Heart left ventricle (tissue), 16 donors: Measurements from ENCODE around the gene ITGB3. TPM values are rescaled to one million over a fixed set of nuclear protein-coding genes. Genes with fewer than 3 reads are reported as not detected.
"Not testable (repeated sequence)": the region's sequence is repeated elsewhere in the genome, so short reads cannot be mapped to it uniquely, and the experiment has no call there.

Source experiments
- ATAC-seq, 4 donors: fragments of 200-7000 bp; cut with Tn5 transposase; one replicate each; pipeline ENCODE4 v1.9.1; 2020 to 2022; ENCODE audit warnings: moderate library complexity in 4 of 4, mild to moderate bottlenecking in 3 of 4, moderate number of reproducible peaks in 1 of 4
- DNase-seq, 5 donors: peaks; one replicate each; pipeline ENCODE4 v3.0.0-alpha.2; 2020
- H3K27ac ChIP-seq, 12 donors: fragments of 200-600 bp; sonication (generic) in 4 of 12; one replicate each; pipeline versions ENCODE4 v1.5.0 to v1.8.0; 2016 to 2022; ENCODE audit warnings: mild to moderate bottlenecking in 2 of 12
- H3K27me3 ChIP-seq, 9 donors: fragments of 200-600 bp; sonication (generic) in 2 of 9; one replicate each; pipeline versions ENCODE4 v1.5.1 to v1.8.0; 2016 to 2022; ENCODE audit warnings: mild to moderate bottlenecking in 3 of 9
- H3K36me3 ChIP-seq, 9 donors: fragments of 200-600 bp; sonication (generic) in 2 of 9; one replicate each; pipeline versions ENCODE4 v1.5.0 to v1.8.0; 2018 to 2022; ENCODE audit warnings: mild to moderate bottlenecking in 2 of 9
- H3K4me1 ChIP-seq, 12 donors: fragments of 200-600 bp; sonication (generic) in 4 of 12; one replicate each; pipeline versions ENCODE4 v1.5.0 to v1.8.0; 2016 to 2022; ENCODE audit warnings: mild to moderate bottlenecking in 3 of 12
- H3K4me3 ChIP-seq, 12 donors: fragments of 200-600 bp; sonication (generic) in 4 of 12; one replicate each; pipeline versions ENCODE4 v1.5.0 to v1.8.0; 2017 to 2022; ENCODE audit warnings: mild to moderate bottlenecking in 9 of 12, moderate library complexity in 4 of 12
- H3K9me3 ChIP-seq, 12 donors: fragments of 200-600 bp; sonication (generic) in 4 of 12; one replicate each; pipeline versions ENCODE4 v1.5.0 to v1.8.0; 2016 to 2022; ENCODE audit warnings: mild to moderate bottlenecking in 1 of 12
- CTCF ChIP-seq, 12 donors: fragments of 200-600 bp; sonication (generic) in 4 of 12; IDR thresholded peaks; one replicate each; pipeline versions ENCODE4 v1.5.0 to v1.8.0; 2018 to 2022; ENCODE audit warnings: antibody characterized with exemption in 12 of 12, mild to moderate bottlenecking in 5 of 12
- POLR2A ChIP-seq, 2 donors: fragments of 450-650 bp; IDR thresholded peaks; one replicate each; pipeline ENCODE4 v1.6.1; 2017; ENCODE audit warnings: antibody characterized with exemption in 2 of 2, mild to moderate bottlenecking in 2 of 2, moderate library complexity in 2 of 2
- WGBS, 4 donors: extraction: QIAGEN DNeasy Blood & Tissue Kit in 2 of 4; methylation state at CpG; one replicate each; pipeline versions ENCODE4 v1.1.5 to v1.1.7; 2013 to 2018; 5-methylcytosine and 5-hydroxymethylcytosine counted together
- intact Hi-C, 10 donors: fragments of 100-400 bp; cut with DNase I; formaldehyde crosslinking; loops; one replicate each; pipeline versions ENCODE4 v1.11.1 to v1.14.2; 2022
- polyA plus RNA-seq, 2 donors: library from polyadenylated mRNA; stranded (reverse); fragments of 200-250 nt; gene quantifications; one replicate each; pipeline ENCODE4 v1.2.3, GENCODE V29; 2013
- total RNA-seq, 9 donors: library from RNA; depleted of rRNA in 2 of 9; stranded (reverse); fragments of >200 nt in 2 of 9; fragmentation: NEBNext Ultra II Directional in 3 of 9; extraction: Animal tissue kit (Norgen Biotek cat#: 25700) in 3 of 9; gene quantifications; one replicate each; pipeline versions ENCODE4 v1.1.0 to v1.2.4, GENCODE V29; 2016 to 2023
- donor health status: ischemic (EF 13 %, LVEDD 7.1; RV severe dilation, severe dysfunction).
- donor health status: healthy with polysubstance abuse.
- donor health status: DM: no; HTN: yes; CAD: no.
- donor health status: DM: no; HTN: no; CAD: no.
- donor health status: ischemic (EF 25% LVEDD 6.9; RV normal size, moderate dysfunction).
- donor health status: ischemic (EF 25% LVEDD 5.7; RV mildly dilated, moderate dysfunction).
- donor health status: healthy.
- donor health status: DM: yes; HTN: yes; CAD: no.
- donor health status: ischemic (EF 35%, LVEDD 5.7; RV mildly dilated, moderate dysfunction).
- donor health status: nonischemic (EF 11% LVEDD 7.7; RV severe dilation, severe dysfunction).
- donor health status: DM: yes; HTN: yes; CAD: no.
- donor health status: PGD.
- donor health status: ischemic (EF 29% LVEDD 5.4; RV normal size, mild dysfunction).
- donor health status: nonischemic (EF 23%, LVEDD 6.1; RV moderate dilation, normal function).

The ITGB3 gene
- total and polyA plus RNA-seq, 11 donors, result 1.3 to 14.8 (median 4.8) TPM

DNA sequence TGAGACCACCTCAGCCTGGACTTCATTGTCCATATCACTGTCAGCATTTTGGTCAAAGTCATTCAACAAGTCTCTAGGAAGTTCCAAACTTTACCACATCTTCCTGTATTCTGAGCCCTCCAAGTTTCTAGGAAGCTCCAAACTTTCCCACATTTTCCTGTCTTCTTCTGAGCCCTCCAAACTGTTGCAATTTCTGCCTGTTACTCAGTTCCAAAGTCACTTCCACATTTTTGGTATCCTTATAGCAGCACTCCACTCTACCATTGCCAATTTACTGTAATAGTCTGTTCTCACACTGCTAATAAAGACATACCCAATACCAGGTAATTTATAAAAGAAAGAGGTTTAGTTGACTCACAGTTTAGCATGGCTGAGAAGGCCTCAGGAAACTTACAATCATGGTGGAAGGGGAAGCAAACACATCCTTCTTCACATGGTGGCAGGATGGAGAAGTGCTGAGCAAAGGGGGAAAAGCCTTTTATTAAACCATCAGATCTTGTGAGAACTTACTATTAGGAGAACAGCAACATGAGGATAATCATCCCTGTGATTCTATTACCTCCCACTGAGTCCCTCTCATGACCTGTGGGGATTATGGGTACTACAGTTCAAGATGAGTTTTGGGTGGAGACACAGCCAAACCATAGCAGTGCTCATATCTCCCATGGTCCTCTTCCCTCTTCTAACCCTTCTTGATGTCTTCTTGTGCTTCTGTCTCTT is 16.1 kb downstream of the ITGB3 start:
- H3K4me1 ChIP-seq, result peaks cover 0 to 31% (median 11%) of the 10 kb centered on the region in 12 donors
- peak in 1 of 12 donors; percentile 11 for TF ChIP-seq CTCF (IDR thresholded peaks at IDR 0.05)
- DNase-seq, H3K9me3 ChIP-seq, H3K27me3 ChIP-seq, ATAC-seq, H3K36me3 ChIP-seq, H3K4me3 ChIP-seq: not testable (repeated sequence)
- intact Hi-C loops, result loop anchor here in 1 of 10 donors (5.0 kb wide), 1 partner anchor 37 kb away; no protein-coding TSS in a partner anchor
- peak overlapping the region in 2 of 12 donors; percentile 22 to 48 for H3K27ac ChIP-seq

DNA sequence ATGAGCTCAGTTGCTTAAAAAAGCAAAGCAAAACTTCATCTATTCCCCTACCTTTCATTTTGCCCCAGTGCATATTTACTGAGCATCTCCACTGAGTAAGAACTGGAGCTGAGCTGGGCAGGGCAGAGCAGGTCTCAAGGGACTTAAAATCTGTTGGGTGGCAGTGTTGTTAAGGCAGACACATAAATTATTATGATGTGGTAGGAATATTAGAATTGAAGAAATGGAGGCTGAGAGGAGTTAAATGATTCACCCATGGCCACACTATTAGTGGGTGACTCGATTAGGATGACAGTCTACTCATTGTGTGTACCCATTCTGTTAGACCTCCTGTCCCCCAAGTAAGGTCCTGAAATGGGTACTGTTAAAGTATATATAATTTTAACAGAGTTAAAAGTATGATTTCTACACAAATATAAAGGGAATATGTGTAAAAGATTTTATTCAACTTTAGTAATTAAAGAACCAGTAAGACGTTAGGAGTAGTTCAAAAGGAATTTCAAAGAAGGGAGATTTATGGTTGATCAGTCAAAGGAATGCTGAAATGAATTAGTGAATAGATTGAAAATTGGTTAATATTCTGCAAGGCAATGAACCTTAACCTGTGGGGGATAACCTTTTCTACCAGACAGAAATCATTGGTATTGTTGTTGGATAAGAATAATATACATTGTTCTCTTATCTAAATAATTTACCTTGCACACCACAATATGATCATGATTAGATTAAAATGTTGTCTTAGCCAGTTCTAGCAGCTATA is 17.5 kb downstream of the ITGB3 start:
- 92 to 95% (median 94%) methylated on average over 2 of the region's 2 CpGs for WGBS, 4 donors
- no peak for ATAC-seq
- H3K36me3 ChIP-seq, result no peaks in the 10 kb centered on the region
- H3K9me3 ChIP-seq, result no peaks in the 10 kb centered on the region
- peak overlapping the region in 1 of 12 donors; percentile 48 for H3K27ac ChIP-seq
- intact Hi-C loops, result no loop called here
- DNase-seq, result no peak
- H3K4me1 ChIP-seq, result peaks cover 0 to 35% (median 21%) of the 10 kb centered on the region in 12 donors
- TF ChIP-seq CTCF (IDR thresholded peaks at IDR 0.05) (no peak), POLR2A (IDR thresholded peaks at IDR 0.05) (no peak)
- H3K4me3 ChIP-seq, result no peak overlapping the region
- H3K27me3 ChIP-seq, result no peaks in the 10 kb centered on the region

GRCh38 chr17:47272491-47272890 is 18.9 kb downstream of the ITGB3 start:
- Histone ChIP-seq H3K4me3 (no peak overlapping the region), H3K9me3 (no peaks in the 10 kb centered on the region), H3K27me3 (no peaks in the 10 kb centered on the region), H3K4me1 (peaks cover 0 to 38% (median 30%) of the 10 kb centered on the region in 12 donors), H3K27ac (peak overlapping the region in 1 of 12 donors; percentile 89), H3K36me3 (no peaks in the 10 kb centered on the region)
- 77 to 85% (median 82%) methylated on average over 1 of the region's 1 CpG for WGBS, 4 donors
- DNase-seq (no peak), ATAC-seq (no peak)
- TF ChIP-seq POLR2A (IDR thresholded peaks at IDR 0.05) (no peak), CTCF (IDR thresholded peaks at IDR 0.05) (no peak)
- intact Hi-C loops, result no loop called here

DNA sequence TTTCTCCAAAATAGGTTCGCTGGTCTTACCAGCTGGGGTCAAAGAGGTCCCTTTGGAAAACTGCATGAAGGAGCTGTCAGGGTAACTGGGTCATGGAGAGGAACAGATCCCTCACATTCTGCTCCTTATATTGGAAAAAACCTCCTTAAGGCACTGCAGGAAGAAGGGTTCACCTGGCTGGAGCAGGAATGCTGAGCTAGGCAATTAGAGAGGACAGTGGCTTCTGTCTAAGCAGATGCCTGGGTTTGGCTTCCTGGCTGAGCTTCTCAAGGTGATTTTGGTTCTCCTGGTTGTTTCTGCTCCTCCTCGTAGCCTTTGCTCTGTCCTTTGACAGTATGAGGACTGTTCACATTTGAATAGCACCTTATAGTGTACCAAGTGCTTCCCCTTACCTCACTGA is 19.6 kb downstream of the ITGB3 start:
- no peak overlapping the region for H3K4me3 ChIP-seq
- DNase-seq, result no peak
- peak overlapping the region in 1 of 12 donors; percentile 89 for H3K27ac ChIP-seq
- TF ChIP-seq POLR2A (IDR thresholded peaks at IDR 0.05), result no peak
- TF ChIP-seq CTCF (IDR thresholded peaks at IDR 0.05), result no peak
- no peaks in the 10 kb centered on the region for H3K36me3 ChIP-seq
- H3K9me3 ChIP-seq, result no peaks in the 10 kb centered on the region
- intact Hi-C loops, result no loop called here
- 83 to 97% (median 94%) methylated on average over 2 of the region's 2 CpGs for WGBS, 4 donors
- H3K4me1 ChIP-seq, result peaks cover 0 to 43% (median 38%) of the 10 kb centered on the region in 12 donors
- H3K27me3 ChIP-seq, result no peaks in the 10 kb centered on the region
- ATAC-seq, result no peak
